ENCODE results near the gene SMARCB1.

Gene SMARCB1

DNA sequence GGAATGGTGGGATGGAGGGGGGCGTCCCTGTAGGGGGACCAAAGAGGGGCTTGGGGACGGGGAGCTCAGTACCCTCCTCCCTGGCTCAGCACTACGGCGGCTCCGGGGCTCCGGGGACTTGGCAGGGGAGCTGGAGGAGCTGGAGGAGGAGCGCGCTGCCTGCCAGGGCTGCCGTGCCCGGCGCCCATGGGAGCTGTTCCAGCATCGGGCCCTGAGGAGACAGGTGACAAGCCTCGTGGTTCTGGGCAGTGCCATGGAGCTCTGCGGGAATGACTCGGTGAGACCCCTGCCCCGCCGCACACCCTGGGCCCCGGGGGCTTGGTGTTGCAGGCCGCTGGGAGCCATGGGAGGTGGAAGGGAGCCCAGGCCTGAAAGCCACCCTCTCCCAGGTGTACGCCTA lies 95.6 kb downstream of the SMARCB1 start:
- Mint-ChIP-seq H3K4me3 (no peak overlapping the region), H3K27ac (no peak overlapping the region), H3K27me3 (no peaks in the 10 kb centered on the region), H3K4me1 (no peaks in the 10 kb centered on the region), H3K9me3 (no peaks in the 10 kb centered on the region)
- no peak for ATAC-seq
- DNase-seq: no peak

DNA sequence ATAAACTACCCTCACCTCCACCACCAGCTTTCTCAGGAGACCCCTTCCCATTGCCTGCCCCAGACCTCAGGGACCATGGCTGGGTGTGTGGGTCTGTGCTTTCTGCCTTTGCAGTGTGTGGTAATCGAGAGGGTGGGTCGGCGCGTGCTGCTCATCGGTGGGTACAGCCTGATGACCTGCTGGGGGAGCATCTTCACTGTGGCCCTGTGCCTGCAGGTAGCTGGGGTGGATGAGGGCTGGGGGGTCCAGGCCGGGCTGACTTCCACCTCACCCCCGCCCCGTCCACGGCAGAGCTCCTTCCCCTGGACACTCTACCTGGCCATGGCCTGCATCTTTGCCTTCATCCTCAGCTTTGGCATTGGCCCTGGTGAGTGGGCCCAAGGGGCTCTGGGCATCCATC lies 96.9 kb downstream of the SMARCB1 start:
- no peaks in the 10 kb centered on the region for H3K27me3 Mint-ChIP-seq
- H3K4me3 Mint-ChIP-seq: no peak overlapping the region
- no peaks in the 10 kb centered on the region for H3K4me1 Mint-ChIP-seq
- no peak for ATAC-seq
- H3K9me3 Mint-ChIP-seq: no peaks in the 10 kb centered on the region
- DNase-seq: no peak
- peak overlapping the region in 1 of 2 donors; percentile 65 for H3K27ac Mint-ChIP-seq

DNA sequence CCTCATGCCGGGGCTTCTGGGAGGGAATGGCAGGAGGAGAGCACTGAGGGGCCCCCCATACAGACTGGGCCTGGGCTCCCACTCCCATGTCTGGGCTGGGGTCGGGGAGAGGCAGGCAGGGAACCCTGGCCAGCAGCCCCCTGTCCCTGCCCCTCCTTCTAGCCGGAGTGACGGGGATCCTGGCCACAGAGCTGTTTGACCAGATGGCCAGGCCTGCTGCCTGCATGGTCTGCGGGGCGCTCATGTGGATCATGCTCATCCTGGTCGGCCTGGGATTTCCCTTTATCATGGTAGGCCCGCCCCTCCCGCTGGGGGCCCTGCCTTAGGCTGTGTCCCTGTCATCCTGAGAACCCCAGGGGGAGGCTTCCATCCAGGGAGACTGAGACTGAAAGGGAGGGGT lies 97.4 kb downstream of the SMARCB1 start:
- H3K4me1 Mint-ChIP-seq: no peaks in the 10 kb centered on the region
- no peaks in the 10 kb centered on the region for H3K9me3 Mint-ChIP-seq
- H3K4me3 Mint-ChIP-seq: no peak overlapping the region
- DNase-seq (no peak), ATAC-seq (no peak)
- peak overlapping the region in 1 of 2 donors; percentile 65 for H3K27ac Mint-ChIP-seq
- no peaks in the 10 kb centered on the region for H3K27me3 Mint-ChIP-seq

Measured in stimulated activated naive CD8-positive, alpha-beta T cell treated with anti-CD3 and anti-CD28 coated beads, Interleukin-15, amount 100 ng/mL, for 72 hours (primary cell).